ENCODE measurements around the gene COBLL1. TPM values are rescaled to one million over a fixed set of nuclear protein-coding genes. Genes with fewer than 3 reads are reported as not detected.
A peak's percentile ranks its signal among the peaks of the same experiment; 100 is the strongest.

The COBLL1 gene
- total RNA-seq, 1 donor from 2014 or later = 18.6 TPM

GRCh38 chr2:164840458-164840929, 1.1 kb downstream of the COBLL1 start:
- no peaks in the 10 kb centered on the region for H4K20me1 ChIP-seq (ENCODE audit: insufficient read depth, low read length)

GRCh38 chr2:164839914-164840457, 1.6 kb downstream of the COBLL1 start:
- Histone ChIP-seq H3K9me3 (ENCODE audit: insufficient read depth, low read depth, low read length) (no peaks in the 10 kb centered on the region), H3K27ac (ENCODE audit: low read depth, low read length) (no peak overlapping the region), H3K27me3 (ENCODE audit: insufficient read depth, low read length) (no peaks in the 10 kb centered on the region), H3K9ac (ENCODE audit: low read length) (peak overlapping the region; percentile 90), H4K20me1 (ENCODE audit: insufficient read depth, low read length) (no peaks in the 10 kb centered on the region), H2AFZ (ENCODE audit: low read depth, low read length) (no peak overlapping the region), H3K4me3 (ENCODE audit: insufficient read depth, low read depth, low read length) (peak overlapping the region; percentile 78), H3K4me2 (ENCODE audit: low read length) (peak overlapping the region; percentile 97), H3K36me3 (ENCODE audit: insufficient read depth, low read length) (no peaks in the 10 kb centered on the region), H3K79me2 (ENCODE audit: insufficient read depth, low read length) (peaks cover 5% of the 10 kb centered on the region), H3K4me1 (ENCODE audit: insufficient read depth, low read length) (peaks cover 12% of the 10 kb centered on the region)
- DNase-seq (ENCODE audit: low read depth) (peak; percentile 46), FAIRE-seq (no peak)
- Mint-ChIP-seq H3K9me3 (ENCODE audit: unreplicated experiment) (no peaks in the 10 kb centered on the region), H3K4me3 (ENCODE audit: unreplicated experiment) (peak overlapping the region; percentile 94), H3K36me3 (ENCODE audit: low read depth, unreplicated experiment) (no peaks in the 10 kb centered on the region), H3K27me3 (ENCODE audit: low read depth, unreplicated experiment) (no peaks in the 10 kb centered on the region), H3K4me1 (ENCODE audit: low read depth, unreplicated experiment) (peaks cover 6% of the 10 kb centered on the region), H3K27ac (ENCODE audit: unreplicated experiment) (no peak overlapping the region)
- TF ChIP-seq CTCF (IDR thresholded peaks at IDR 0.05; ENCODE audit: insufficient read depth, low read depth, low read length) = no peak
- no peak for TF ChIP-seq EZH2 (IDR thresholded peaks at IDR 0.05; ENCODE audit: insufficient read depth, low read length)

More at GRCh38 chr2:164840458-164840929, 1.1 kb downstream of the COBLL1 start:
- no peaks in the 10 kb centered on the region for H3K36me3 ChIP-seq (ENCODE audit: insufficient read depth, low read length)
- H2AFZ ChIP-seq (ENCODE audit: low read depth, low read length) = peak overlapping the region; percentile 93
- no peak for DNase-seq (ENCODE audit: low read depth)
- H3K9me3 ChIP-seq (ENCODE audit: insufficient read depth, low read depth, low read length) = no peaks in the 10 kb centered on the region
- H3K9me3 Mint-ChIP-seq (ENCODE audit: unreplicated experiment) = no peaks in the 10 kb centered on the region
- H3K4me1 ChIP-seq (ENCODE audit: insufficient read depth, low read length) = peaks cover 12% of the 10 kb centered on the region
- peak overlapping the region; percentile 94 for H3K4me3 Mint-ChIP-seq (ENCODE audit: unreplicated experiment)
- peak overlapping the region; percentile 97 for H3K4me2 ChIP-seq (ENCODE audit: low read length)
- H3K79me2 ChIP-seq (ENCODE audit: insufficient read depth, low read length) = peaks cover 5% of the 10 kb centered on the region
- H3K27me3 ChIP-seq (ENCODE audit: insufficient read depth, low read length) = no peaks in the 10 kb centered on the region
- H3K4me3 ChIP-seq (ENCODE audit: insufficient read depth, low read depth, low read length) = peak overlapping the region; percentile 78
- peak overlapping the region; percentile 82 for H3K27ac Mint-ChIP-seq (ENCODE audit: unreplicated experiment)
- TF ChIP-seq CTCF (IDR thresholded peaks at IDR 0.05; ENCODE audit: insufficient read depth, low read depth, low read length) = no peak
- TF ChIP-seq EZH2 (IDR thresholded peaks at IDR 0.05; ENCODE audit: insufficient read depth, low read length) = no peak
- H3K36me3 Mint-ChIP-seq (ENCODE audit: low read depth, unreplicated experiment) = no peaks in the 10 kb centered on the region
- H3K4me1 Mint-ChIP-seq (ENCODE audit: low read depth, unreplicated experiment) = peaks cover 6% of the 10 kb centered on the region
- no peak for FAIRE-seq
- no peaks in the 10 kb centered on the region for H3K27me3 Mint-ChIP-seq (ENCODE audit: low read depth, unreplicated experiment)
- H3K9ac ChIP-seq (ENCODE audit: low read length) = peak overlapping the region; percentile 90
- peak overlapping the region; percentile 8 for H3K27ac ChIP-seq (ENCODE audit: low read depth, low read length)

DNA sequence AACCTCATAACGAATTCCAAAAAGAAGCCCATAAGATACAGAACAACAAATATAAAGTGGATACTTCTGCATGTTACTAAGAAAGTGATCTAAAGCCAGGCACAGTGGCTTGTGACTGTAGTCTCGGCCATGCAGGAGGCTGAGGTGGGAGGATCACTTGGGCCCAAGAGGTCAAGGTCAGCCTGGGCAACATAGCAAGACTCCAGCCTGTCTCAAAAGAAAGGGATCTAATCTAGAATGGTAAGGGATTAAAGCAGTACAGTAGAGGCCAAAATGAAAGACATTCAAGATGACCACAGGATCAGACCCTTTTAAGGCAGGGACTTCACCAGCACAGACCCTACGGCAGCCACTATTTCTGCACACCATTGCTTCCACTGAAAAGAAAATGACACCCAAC, 3.8 kb downstream of the COBLL1 start:
- H3K4me1 Mint-ChIP-seq (ENCODE audit: low read depth, unreplicated experiment) = peaks cover 6% of the 10 kb centered on the region
- no peaks in the 10 kb centered on the region for H3K9me3 Mint-ChIP-seq (ENCODE audit: unreplicated experiment)
- TF ChIP-seq EZH2 (IDR thresholded peaks at IDR 0.05; ENCODE audit: insufficient read depth, low read length) (no peak), CTCF (IDR thresholded peaks at IDR 0.05; ENCODE audit: insufficient read depth, low read depth, low read length) (no peak)
- no peaks in the 10 kb centered on the region for H3K27me3 Mint-ChIP-seq (ENCODE audit: low read depth, unreplicated experiment)
- no peaks in the 10 kb centered on the region for H3K36me3 Mint-ChIP-seq (ENCODE audit: low read depth, unreplicated experiment)
- Histone ChIP-seq H3K27ac (ENCODE audit: low read depth, low read length) (no peak overlapping the region), H3K79me2 (ENCODE audit: insufficient read depth, low read length) (peaks cover 5% of the 10 kb centered on the region), H3K36me3 (ENCODE audit: insufficient read depth, low read length) (no peaks in the 10 kb centered on the region), H3K9ac (ENCODE audit: low read length) (no peak overlapping the region), H3K4me1 (ENCODE audit: insufficient read depth, low read length) (peaks cover 12% of the 10 kb centered on the region), H4K20me1 (ENCODE audit: insufficient read depth, low read length) (no peaks in the 10 kb centered on the region), H3K4me3 (ENCODE audit: insufficient read depth, low read depth, low read length) (no peak overlapping the region), H3K9me3 (ENCODE audit: insufficient read depth, low read depth, low read length) (no peaks in the 10 kb centered on the region), H3K27me3 (ENCODE audit: insufficient read depth, low read length) (no peaks in the 10 kb centered on the region), H2AFZ (ENCODE audit: low read depth, low read length) (no peak overlapping the region), H3K4me2 (ENCODE audit: low read length) (peak overlapping the region; percentile 23)
- DNase-seq (ENCODE audit: low read depth) = no peak
- no peak overlapping the region for H3K4me3 Mint-ChIP-seq (ENCODE audit: unreplicated experiment)
- H3K27ac Mint-ChIP-seq (ENCODE audit: unreplicated experiment) = no peak overlapping the region
- no peak for FAIRE-seq
